GM12865 (cell line): Measurements from ENCODE around the gene REC8.

Source experiments
- DNase-seq: peaks from one replicate; pipeline ENCODE4 v3.0.0; 2010; ENCODE audit warnings: low read depth
- H3K4me3 ChIP-seq: 2 replicates; pipeline ENCODE4 v1.5.1; 2011; ENCODE audit warnings: mild to moderate bottlenecking, low read depth, low read length, control low read depth
- TF ChIP-seq, protein P1 (sequence below): IDR thresholded peaks from 2 replicates; pipeline ENCODE4 v1.5.1; 2011; ENCODE audit warnings: low read length, control low read depth, low read depth, inconsistent platforms; ENCODE audit not compliant: insufficient read depth; ENCODE audit errors: missing control alignments

Gene REC8

DNA sequence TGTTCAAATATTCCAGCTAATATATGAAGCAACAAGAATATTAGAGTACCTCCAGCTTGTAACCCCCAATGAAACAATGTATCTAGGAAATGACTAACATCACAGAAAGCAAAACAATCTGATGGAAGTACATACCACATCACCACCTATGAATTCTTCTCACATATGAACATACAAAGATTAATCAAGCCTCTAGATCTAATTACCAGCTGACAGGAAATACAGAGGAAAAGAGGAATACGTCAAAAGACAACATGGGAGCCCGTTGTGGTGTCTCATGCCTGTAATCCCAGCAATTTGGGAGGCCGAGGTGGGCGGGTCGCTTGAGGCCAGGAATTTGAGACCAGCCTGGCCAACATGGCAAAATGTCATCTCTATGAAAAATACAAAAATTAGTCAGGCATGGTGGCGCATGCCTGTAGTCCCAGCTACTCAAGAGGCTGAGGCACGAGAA is 52.8 kb downstream of the REC8 start:
- H3K4me3 ChIP-seq, result no peak overlapping the region
- TF ChIP-seq, protein P1, sequence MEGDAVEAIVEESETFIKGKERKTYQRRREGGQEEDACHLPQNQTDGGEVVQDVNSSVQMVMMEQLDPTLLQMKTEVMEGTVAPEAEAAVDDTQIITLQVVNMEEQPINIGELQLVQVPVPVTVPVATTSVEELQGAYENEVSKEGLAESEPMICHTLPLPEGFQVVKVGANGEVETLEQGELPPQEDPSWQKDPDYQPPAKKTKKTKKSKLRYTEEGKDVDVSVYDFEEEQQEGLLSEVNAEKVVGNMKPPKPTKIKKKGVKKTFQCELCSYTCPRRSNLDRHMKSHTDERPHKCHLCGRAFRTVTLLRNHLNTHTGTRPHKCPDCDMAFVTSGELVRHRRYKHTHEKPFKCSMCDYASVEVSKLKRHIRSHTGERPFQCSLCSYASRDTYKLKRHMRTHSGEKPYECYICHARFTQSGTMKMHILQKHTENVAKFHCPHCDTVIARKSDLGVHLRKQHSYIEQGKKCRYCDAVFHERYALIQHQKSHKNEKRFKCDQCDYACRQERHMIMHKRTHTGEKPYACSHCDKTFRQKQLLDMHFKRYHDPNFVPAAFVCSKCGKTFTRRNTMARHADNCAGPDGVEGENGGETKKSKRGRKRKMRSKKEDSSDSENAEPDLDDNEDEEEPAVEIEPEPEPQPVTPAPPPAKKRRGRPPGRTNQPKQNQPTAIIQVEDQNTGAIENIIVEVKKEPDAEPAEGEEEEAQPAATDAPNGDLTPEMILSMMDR, result no peak
- DNase-seq, result no peak

DNA sequence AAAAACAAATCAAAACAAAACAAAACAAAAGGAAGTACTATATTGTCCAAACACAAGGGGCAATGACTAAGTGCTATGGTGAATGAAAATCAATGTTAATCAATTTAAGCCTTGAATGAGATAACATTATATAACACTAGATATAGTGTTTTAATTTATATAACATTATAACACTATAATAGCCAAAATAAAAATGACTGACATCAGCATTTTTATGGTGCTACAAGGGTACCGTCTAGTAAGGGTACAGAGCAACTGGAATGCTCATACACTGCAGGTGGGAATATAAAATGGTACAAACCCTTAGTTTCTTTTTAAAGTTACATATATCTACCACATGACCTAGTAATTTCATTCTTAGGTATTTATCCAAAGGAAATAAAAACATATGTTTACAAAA is 54.6 kb downstream of the REC8 start:
- H3K4me3 ChIP-seq, result no peak overlapping the region
- no peak for DNase-seq
- TF ChIP-seq, protein P1, result no peak

DNA sequence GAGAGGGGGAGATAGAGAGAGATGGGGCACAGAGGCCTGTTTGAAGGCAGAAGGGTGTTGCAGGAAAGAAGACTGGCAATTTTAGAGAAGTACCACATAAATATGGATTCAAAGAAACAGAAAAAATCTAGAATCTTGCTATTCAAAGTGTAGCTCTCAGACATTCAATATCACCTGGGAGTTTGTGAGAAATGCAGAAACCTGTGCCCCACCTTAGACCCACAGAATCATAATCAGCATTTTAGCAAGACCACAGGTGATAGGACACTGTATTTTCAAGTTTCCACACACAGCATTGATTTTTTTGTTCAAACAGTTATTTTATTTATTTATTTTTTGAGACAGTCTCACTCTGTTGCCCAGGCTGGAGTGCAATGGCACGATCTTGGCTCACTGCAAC is 57.0 kb downstream of the REC8 start:
- DNase-seq, result no peak

More for the DNA sequence above, 57.0 kb downstream of the REC8 start:
- TF ChIP-seq, protein P1, result no peak
- H3K4me3 ChIP-seq, result no peak overlapping the region
